ENCODE measurements around the gene CREBZF.

DNA sequence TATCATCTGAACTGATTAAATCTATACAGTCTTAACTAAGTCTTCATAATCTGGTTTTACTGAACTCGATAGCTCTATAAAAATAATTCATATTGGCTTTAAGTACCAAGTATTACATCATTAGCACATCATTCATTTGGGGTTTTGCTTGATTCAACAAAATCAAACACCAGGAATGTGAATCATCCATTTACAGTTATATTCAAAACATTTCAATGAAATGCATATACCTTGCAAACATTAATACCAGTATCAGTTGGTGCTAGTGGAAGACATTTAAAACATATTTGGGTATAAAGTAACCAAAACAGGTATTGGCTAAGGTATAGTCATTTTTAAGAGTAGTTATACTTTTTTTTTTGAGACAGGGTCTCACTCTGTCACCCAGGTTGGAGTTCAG is 33.3 kb upstream of the CREBZF start:
- TF ChIP-seq CTCF (optimal IDR thresholded peaks at IDR 0.05 in 1 of 3, IDR thresholded peaks at IDR 0.05 in 1 of 3, conservative IDR thresholded peaks at IDR 0.05 in 1 of 3; ENCODE audit: extremely low read depth in 1 of 3, insufficient read depth in 2 of 3, low read length in 3 of 3) (no peak), EZH2 (IDR thresholded peaks at IDR 0.05; ENCODE audit: low read length) (no peak)
